Glomerular visceral epithelial cell (primary cell): Measurements from ENCODE around the gene DPYD.
"Not testable (repeated sequence)": the region's sequence is repeated elsewhere in the genome, so short reads cannot be mapped to it uniquely, and the experiment has no call there.

Source experiments
- DNase-seq: peaks from one replicate; pipeline ENCODE4 v3.0.0-alpha.2; 2016; ENCODE audit errors: extremely low spot score

Gene DPYD

DNA sequence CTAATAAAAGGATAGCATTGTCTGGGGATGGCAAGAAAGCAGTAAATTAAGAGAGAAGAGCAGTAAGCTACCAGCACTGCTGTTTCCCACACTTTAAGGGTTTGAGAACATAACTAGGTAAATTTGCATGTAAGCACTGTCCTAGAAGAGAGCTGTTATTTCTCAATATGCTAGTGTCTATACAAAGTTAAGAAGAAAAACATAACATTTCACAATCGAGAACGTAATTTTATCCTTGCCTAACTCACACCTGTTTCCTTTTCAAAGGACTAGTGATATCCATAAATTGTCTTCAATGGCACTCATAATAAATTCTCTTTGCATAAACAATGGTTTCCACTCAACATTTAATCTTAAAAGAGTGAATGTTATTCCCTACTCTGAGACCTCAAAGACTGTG is 623.2 kb downstream of the DPYD start:
- no peak for DNase-seq

- DNase-seq, result no peak
Observed at GRCh38 chr1:97281962-97282361, 638.9 kb downstream of the DPYD start.

- peak; percentile 7 for DNase-seq
Observed at GRCh38 chr1:97277891-97278654, 642.8 kb downstream of the DPYD start.

GRCh38 chr1:97271916-97272788 is 648.7 kb downstream of the DPYD start:
- DNase-seq, result no peak

- DNase-seq, result no peak
Observed at GRCh38 chr1:97270508-97271307, 650.1 kb downstream of the DPYD start.

GRCh38 chr1:97265630-97266029 is 655.2 kb downstream of the DPYD start:
- DNase-seq, result no peak

DNA sequence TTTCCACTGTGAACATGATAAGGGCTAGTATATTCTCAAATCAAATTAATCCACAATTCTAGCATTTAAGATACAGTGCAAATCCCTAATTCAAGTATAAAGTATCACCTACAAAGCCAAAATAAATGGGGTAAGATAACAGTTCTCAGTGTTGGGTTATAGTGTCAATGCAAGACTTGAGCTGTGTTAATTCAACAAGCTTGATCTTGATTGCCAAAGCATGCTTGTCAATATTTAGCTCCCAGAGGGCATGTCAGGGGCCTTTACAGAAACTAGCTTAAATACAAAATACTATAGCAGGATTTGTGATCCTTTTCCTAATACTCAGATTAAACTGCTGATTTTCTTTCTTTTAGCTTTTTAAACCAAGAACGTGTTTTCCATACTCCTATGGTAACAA is 658.0 kb downstream of the DPYD start:
- DNase-seq, result no peak

DNA sequence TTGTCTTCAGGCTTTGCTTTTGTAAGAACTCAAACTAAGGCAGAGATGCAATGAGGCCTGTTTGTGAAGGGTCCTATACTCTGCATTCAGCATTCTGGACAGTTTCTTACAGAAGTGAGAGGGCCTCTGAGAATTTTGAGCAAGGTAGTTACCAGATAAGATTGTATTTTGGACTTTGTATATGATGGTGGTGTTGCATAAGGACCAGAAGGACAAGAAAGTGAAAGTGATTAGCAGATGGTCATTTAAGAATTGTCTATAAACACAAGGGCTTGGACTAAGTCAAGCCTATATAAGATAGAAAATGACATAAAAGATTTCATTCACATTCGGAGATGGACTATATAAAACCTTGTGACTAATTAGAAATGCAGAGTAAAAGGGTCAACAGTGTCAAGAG is 662.2 kb downstream of the DPYD start:
- DNase-seq, result no peak

- no peak for DNase-seq
Observed at GRCh38 chr1:97254731-97255463, 665.9 kb downstream of the DPYD start.

DNA sequence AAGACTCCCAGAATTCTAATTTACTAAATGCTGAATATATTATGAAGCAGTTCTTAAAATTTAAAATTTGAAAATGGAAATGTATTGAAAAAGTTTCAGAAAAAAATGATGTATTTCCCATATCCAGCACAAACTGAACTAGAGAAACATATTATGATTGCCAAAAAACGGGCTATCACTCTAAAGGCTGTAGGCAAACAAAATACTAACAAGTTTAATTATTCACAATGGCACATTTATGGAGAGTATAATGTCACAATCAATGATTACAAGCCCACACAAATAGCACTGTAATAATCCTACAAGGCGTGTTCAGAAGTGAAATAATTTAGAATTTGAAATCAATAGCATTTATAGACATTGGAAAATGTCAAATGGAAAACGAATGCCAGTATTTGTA is 667.9 kb downstream of the DPYD start:
- DNase-seq, result no peak

GRCh38 chr1:97252076-97252475 is 668.8 kb downstream of the DPYD start:
- no peak for DNase-seq

DNA sequence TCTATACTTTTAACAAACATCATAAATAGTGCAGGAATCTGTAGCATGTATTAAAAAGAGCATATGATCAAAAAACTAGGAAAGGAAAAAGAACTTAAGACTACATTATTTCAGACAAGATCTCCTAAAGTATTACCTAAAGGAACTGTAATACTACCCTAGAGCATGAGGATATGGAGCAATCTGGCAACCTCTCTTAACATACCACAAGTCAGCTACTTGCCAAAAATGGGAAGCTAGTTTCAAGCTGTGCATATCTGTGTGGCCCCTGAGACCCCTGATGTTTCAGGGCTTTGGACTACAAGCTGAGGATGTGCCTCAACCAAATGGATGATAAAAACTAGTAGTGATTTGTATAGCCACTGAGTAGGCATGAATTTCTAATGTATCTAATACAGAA is 673.6 kb downstream of the DPYD start:
- no peak for DNase-seq

DNA sequence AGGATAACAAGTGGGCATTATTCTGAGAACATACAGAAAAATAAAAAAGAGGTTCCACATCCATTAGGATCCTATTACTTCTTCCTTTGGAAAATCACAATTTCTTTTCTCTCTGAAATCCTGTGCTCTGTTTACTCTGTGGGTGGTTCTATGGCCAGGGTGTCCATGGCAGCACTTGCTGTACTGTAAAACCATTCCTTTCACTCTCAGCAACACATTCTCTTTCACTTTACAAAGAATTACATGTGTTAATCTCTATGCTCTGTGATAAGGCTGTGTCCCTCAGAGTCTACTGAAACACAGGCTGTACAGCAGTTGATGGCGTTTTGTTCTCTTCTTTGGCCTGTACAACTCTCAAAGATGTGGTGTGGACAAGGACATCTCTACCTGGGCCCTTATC is 675.2 kb downstream of the DPYD start:
- no peak for DNase-seq

DNA sequence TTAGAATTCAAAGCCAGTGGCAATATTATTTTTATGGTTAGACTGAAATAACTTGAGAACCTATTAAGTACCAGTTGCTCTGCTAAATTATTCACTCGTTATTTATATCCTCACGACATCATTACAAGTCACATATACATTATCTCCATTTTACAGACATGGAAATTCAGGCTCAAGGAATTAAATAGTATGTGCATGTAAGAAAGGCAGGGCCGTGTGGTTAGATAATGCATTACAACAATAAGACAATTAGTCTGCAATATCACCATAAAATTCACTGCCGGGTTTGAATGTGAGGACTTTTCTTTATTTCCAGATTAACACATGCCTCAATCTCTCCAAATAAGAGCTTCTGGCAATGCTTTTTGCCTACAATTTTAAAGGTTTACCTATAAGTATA is 675.8 kb downstream of the DPYD start:
- DNase-seq, result no peak

GRCh38 chr1:97243973-97244560 is 676.8 kb downstream of the DPYD start:
- no peak for DNase-seq

DNA sequence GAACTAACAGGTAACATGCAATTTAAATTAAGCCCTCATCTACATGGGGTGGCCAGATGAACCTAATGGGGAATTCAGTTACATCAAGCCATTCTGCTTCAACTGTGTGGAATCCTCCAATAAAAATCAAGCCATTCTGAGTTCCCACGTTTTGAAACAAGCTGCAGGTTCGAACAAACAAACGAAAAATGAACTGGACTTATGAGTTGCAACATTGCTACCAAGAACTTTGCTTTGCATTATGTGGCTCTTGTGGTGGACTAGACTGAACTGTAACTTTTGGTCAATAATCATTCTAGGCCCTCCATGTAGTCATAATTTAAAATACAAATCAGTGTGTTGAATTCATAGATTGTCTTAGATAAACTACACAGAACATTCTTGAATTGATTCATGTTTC is 682.0 kb downstream of the DPYD start:
- DNase-seq, result no peak

DNA sequence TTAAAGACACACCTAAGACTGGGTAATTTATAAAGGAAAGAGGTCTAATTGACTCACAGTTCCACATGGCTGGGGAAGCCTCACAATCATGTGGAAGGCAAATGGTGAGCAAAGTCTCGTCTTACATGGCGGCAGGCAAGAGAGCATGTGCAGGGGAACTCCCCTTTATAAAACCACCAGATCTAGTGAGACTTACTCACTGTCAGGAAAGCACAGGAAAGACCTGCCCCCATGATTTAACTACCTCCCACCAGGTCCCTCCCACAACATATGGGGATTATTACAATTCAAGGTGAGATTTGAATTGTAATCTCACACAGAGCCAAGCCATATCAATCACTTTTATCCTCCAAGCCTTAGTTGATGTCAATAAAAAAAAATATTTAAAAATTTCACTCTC is 689.5 kb downstream of the DPYD start:
- DNase-seq, result not testable (repeated sequence)

DNA sequence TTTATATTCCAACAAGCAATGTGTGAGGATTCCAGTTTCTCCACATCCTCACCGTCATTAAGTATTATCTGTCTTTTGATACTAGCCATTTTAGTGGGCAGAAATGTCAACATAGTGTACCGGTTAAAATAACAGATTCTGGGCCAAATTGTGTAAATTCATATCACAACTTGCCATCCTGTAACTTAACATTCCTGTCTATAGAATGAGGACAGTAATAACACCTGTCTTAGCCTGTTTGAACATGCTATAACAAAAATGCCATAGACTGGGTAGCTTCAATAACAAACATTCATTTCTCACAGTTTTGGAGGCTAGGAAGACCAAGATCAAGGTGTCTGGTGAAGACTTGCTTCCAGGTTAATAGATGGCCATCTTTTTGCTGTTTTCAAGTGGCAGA is 708.2 kb downstream of the DPYD start:
- DNase-seq, result no peak

- DNase-seq, result no peak
Observed at GRCh38 chr1:97210307-97210706, 710.5 kb downstream of the DPYD start.

DNA sequence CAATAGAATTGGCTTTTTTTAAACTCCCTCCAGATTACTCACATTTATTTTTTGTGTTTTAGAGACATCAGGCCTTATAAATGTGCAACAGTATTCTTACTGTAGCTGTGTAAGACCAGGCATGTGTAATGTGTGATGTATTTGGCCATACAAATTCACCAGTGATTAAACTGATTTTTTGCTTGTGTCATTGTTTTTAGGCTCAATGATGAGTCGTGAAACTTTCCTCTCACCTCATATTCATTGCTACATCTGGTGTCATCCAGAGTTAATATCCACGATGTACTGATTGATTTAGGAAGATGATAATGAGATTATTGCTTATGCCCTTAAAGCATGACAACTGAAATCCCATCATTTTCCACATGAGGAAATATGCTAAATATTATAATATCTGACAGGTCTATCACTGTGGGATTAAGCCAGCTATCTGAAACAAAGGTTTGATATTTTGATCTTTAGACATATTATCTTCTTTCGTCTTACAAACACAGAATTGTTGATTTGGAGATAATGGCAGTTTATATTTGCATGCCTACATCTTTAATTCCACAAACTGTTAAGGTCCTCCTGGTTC is 711.4 kb downstream of the DPYD start:
- DNase-seq, result no peak

GRCh38 chr1:97207868-97208267 is 713.0 kb downstream of the DPYD start:
- DNase-seq, result no peak
